HEK293T (cell line): ENCODE results near the gene TMEM61.

Source experiments
- BHLHE40 ChIP-seq: fragments of 450-650 bp; IDR thresholded peaks from 2 replicates; pipeline ENCODE4 v1.6.1; 2016; ENCODE audit warnings: mild to moderate bottlenecking, moderate library complexity, borderline replicate concordance
- CTBP1 ChIP-seq: fragments of 450-650 bp; IDR thresholded peaks from 2 replicates; pipeline ENCODE4 v1.6.1; 2016; ENCODE audit warnings: borderline replicate concordance
- ELF4 ChIP-seq: fragments of 450-650 bp; IDR thresholded peaks from 2 replicates; pipeline ENCODE4 v1.6.1; 2017; ENCODE audit warnings: antibody characterized with exemption
- FOXA1 ChIP-seq: fragments of 450-650 bp; IDR thresholded peaks from 2 replicates; pipeline ENCODE4 v1.6.1; 2016; ENCODE audit warnings: mild to moderate bottlenecking
- FOXK2 ChIP-seq: fragments of 450-650 bp; IDR thresholded peaks from 2 replicates; pipeline ENCODE4 v1.6.1; 2016; ENCODE audit warnings: mild to moderate bottlenecking
- FOXM1 ChIP-seq: fragments of 450-650 bp; IDR thresholded peaks from 2 replicates; pipeline ENCODE4 v1.6.1; 2017; ENCODE audit warnings: mild to moderate bottlenecking, borderline replicate concordance
- LEF1 ChIP-seq: fragments of 450-650 bp; IDR thresholded peaks from 2 replicates; pipeline ENCODE4 v1.6.1; 2017; ENCODE audit warnings: mild to moderate bottlenecking, borderline replicate concordance
- NFRKB ChIP-seq: fragments of 450-650 bp; IDR thresholded peaks from 2 replicates; pipeline ENCODE4 v1.6.1; 2016; ENCODE audit warnings: mild to moderate bottlenecking, moderate library complexity
- SP1 ChIP-seq: fragments of 450-650 bp; IDR thresholded peaks from 2 replicates; pipeline ENCODE4 v1.6.1; 2017
- TARDBP ChIP-seq: fragments of 450-650 bp; IDR thresholded peaks from 2 replicates; pipeline ENCODE4 v1.6.1; 2016
- ZNF384 ChIP-seq: fragments of 450-650 bp; IDR thresholded peaks from 2 replicates; pipeline ENCODE4 v1.6.1; 2016

- TF ChIP-seq FOXA1: no peak
- TF ChIP-seq ELF4: no peak
- no peak for TF ChIP-seq NFRKB
- TF ChIP-seq SP1: no peak
- TF ChIP-seq TARDBP: no peak
- no peak for TF ChIP-seq CTBP1
- no peak for TF ChIP-seq ZNF384
- no peak for TF ChIP-seq BHLHE40
- TF ChIP-seq FOXK2: no peak
- TF ChIP-seq LEF1: no peak
- TF ChIP-seq FOXM1: no peak
These were observed 16.0 kb downstream of the TMEM61 start for GRCh38 chr1:54996359-54996868.
